Kidney capillary endothelial cell (primary cell): Measurements from ENCODE around the gene PRDM5.
A peak's percentile ranks its signal among the peaks of the same experiment; 100 is the strongest.
"Not testable (repeated sequence)": the region's sequence is repeated elsewhere in the genome, so short reads cannot be mapped to it uniquely, and the experiment has no call there.

Experiments
- DNase-seq: peaks from one replicate; pipeline ENCODE4 v3.0.0-alpha.2; 2018; ENCODE audit warnings: low spot score

Gene PRDM5

DNA sequence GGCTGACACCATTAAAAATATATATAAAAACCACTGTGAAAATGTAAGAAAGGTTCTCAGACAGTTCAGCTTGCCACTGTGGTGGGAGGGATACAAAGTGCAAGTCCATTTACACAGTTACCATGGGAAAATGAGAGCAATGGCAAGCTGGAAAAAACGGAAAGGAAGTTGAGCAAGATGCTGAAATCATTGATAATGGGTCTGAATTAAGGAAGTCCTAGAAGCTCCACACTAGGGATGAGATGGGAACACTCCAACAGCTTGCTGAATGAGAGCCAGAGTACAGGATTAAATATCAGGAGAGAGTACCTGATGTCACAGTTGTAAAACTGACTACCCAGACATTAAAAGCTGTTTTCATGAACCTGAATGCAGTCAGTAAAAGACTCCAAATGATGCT is 218.6 kb downstream of the PRDM5 start:
- DNase-seq, result no peak

DNA sequence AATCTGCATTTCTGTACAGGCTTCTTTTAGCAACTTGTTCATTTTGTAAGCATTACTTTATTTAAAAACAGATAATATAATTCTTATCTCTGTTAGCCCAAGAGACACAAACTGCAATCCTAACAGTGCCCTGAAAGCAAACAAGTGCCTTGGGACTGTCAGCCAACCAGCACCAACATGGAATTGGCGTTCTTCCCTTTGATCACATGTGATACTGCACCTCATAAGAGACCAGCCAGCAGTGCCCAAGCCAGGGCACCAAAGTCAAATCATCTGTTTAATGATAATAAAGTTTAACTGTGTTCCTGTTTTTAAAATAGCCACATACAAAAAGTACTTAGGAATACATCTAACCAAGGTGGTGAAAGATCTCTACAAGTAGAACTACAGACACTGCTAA is 223.2 kb downstream of the PRDM5 start:
- DNase-seq, result no peak

DNA sequence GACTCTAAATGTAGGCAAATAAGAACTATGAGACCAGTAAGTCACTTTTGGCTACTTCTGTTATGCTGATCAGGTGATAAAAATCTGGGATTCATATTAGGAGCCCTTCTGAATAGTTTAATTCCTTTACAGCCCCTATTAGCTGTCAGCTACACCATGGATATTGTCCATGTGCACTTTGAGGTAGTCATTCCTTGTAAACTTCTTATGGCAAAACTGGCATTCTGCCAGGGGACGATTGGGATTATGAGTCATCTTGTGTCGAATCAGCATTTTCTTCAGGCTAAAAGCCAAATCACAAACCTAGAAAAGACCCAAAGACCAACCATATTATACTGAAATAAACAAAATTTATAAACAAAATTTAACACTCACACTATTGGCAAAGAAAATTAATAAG is 227.6 kb downstream of the PRDM5 start:
- peak; percentile 66 for DNase-seq

- no peak for DNase-seq
Measured at GRCh38 chr4:120693816-120694215, 228.7 kb downstream of the PRDM5 start.

- no peak for DNase-seq
Measured at GRCh38 chr4:120692964-120693363, 229.6 kb downstream of the PRDM5 start.

DNA sequence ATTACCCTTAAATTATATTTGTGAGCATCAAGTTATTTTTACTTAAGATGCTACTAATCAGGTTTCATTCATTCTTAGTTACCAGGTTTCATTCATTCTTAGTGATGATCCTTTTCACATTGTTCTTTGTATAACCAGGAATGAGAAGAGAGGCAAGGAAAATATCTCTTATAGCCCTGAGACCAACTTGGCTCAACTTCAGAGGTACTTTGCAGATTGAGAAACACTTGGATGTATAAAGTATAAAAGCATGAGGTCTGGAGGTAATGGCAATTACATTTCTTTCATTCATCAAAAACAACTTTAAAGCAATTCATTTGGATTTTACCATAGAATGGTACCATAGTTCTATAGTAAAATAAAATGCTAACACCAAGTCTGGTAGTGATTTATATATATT is 231.0 kb downstream of the PRDM5 start:
- DNase-seq, result no peak

DNA sequence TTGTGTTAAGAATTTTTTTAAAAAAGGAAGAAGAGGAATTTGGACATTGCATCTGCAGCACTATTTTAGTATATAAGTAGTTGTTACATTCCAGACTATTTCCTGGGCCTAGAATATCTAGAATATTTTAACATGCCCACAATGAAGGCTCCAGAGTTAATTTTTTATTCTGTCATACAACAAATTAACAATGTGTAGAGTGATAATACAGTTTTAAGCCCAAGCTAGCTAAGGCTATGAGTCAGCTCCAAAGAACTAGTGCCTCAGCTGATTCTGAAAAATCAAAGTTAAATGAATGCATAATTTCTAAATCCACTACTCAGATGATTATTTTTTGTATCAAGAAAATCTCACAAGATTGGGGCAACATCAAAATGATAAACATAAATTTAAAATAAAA is 231.4 kb downstream of the PRDM5 start:
- no peak for DNase-seq

DNA sequence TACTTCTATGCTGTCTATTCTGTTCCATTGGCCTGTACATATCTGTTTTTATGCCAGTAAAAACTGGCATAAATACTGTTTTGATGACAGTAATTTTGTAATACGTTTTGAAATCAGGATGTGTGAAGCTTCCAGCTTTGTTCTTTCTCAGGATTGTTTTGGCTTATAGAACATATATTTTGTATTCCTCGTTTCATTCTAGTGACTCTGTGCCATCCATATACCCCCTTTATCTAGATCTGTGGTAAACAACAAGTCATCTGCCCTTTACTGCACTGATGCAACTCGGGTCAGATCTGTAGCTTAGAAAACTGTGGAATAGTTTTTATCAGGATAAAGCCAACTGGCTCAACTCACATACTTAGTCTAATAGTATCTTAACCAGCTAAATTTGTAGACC is 233.7 kb downstream of the PRDM5 start:
- DNase-seq, result no peak

GRCh38 chr4:120685756-120686278 is 236.7 kb downstream of the PRDM5 start:
- DNase-seq, result no peak

DNA sequence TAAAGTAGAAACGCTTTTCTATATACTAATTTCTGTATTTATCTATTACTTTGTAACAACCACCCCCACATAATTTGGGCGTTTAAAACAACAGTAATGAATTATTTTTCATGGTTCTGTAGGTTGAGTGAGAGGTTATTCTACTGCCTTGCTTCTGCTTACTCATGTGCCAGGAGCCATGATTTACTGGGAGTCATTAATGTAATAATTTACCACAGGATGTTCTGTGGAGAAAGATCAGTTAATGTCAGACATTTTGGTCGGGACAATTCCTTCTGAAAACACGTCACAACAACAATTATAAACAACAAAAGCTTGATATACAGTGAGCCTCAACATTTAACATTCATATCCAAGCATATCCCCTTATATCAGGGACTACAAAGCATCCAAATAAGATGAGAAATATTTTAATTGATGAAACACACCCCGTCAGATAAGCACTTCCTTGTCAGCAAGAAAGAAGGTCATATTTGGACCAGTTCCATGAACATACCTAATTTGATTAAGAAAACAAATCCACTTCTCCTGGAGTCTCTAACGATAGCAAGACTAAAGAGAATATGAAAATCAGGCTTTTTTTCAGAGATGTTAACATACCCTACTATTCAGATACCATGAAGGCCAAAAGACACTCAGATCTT is 238.5 kb downstream of the PRDM5 start:
- DNase-seq, result no peak

GRCh38 chr4:120682981-120683380 is 239.5 kb downstream of the PRDM5 start:
- no peak for DNase-seq

- no peak for DNase-seq
Measured at GRCh38 chr4:120680647-120681228, 241.8 kb downstream of the PRDM5 start.

DNA sequence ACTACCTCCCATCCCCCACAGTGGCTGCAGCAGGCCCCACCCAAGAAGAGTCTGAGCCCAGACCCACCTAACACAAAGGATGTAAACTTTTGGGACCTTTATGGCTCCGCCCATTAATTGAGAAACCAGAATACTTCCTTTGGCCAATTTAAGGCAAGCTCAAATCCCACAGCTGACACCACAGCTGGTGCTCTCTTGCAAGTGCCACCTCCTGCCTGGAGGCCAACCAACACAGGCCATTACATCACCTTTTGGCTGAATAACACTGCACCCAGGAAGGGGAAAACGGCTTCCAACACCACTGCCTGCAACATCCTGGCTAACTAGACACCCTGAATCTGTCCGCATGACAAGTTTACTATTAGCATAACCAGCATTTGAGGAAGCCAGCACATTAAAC is 248.8 kb downstream of the PRDM5 start:
- DNase-seq, result no peak

DNA sequence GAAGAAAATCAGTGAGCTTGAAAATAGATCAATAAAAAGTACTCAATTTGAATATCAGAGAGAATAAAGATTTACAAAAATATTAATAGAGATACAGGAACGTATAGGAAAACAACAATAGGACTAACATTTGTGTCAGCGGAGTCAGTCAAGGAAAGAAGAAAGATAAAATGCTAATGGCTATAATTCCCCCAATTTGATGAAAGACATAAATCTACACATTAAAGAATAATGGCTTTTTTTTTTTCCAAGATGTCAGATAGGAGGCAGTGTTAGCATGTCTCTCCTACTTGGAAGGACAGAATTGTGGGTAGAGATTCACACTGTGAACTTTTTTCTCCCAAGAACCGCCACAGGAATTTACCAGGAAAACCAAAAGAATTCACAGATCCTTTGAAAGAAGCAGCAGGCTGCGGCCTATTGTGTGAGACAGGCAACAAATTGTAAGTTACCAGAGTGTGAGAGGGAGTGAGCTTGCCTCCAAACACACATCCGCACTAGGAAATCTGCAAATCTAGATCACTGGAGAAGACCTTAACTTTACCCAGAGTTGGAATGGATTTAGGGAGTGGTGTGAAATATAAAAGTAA is 249.9 kb downstream of the PRDM5 start:
- DNase-seq, result no peak

DNA sequence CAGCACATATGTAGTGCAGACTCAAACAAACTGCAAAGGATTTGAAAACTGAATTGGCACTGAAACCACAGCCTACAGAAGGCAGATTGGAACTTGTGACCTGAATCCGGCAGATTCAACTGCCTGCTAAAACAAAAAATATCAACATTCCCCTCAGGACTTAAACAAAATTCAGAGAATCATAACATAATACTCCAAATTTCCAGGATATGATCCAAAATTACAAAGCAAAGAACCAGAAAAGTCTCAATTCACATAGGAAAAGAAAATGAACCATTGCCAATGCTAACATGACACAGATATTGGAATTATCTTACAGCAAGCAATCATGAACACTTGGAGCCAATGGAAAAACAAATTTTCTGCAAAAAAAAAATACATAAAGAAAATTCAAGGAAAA is 250.4 kb downstream of the PRDM5 start:
- no peak for DNase-seq

DNA sequence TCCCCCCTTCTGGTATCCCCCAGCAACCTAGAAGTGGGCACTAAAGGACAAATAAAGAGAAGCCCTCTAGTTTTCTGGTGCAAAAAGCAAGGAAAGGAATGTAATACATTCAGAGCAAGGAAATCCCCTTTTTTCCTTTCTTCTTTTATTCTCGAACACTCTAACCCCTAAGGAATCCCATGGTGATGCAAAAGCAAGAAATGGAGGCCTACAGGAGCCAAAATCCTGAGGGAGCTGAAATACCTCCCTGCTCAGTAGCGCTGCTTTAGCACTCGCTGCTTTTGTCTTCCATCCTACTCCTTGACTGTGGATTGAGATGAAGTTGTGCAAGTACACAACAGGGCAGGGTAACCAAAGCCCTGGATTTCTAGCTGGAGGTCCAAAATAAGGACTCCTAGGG is 251.0 kb downstream of the PRDM5 start:
- DNase-seq, result no peak

GRCh38 chr4:120667102-120667501 is 255.4 kb downstream of the PRDM5 start:
- DNase-seq, result no peak

GRCh38 chr4:120664851-120665250 is 257.7 kb downstream of the PRDM5 start:
- no peak for DNase-seq

DNA sequence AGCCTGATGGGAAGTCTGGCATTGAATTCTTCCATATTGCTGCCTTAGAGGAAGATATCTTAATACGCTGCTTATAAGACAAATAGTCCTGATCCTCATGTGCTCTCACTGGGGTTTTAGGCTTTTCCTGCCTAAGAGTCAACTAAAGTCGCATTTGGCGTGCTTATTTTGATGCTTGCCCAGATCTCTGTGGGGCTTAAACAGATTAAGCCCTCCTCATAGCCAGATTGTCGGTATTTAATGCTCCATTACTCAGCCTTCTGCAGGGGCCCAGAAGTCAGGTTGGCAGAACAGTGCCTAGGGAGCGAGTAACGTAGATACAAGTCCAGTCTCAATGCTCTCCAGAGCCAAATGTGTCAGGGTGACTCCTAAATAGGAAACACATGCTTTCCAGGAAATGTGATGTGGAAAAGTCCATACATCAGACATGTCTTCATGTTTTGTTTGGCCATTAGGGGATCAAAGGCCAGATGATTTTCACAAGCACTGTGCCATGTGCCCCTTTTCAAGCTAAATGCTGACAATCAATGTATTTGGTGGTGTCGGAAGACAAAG is 262.8 kb downstream of the PRDM5 start:
- peak; percentile 10 for DNase-seq

GRCh38 chr4:120658772-120659171 is 263.8 kb downstream of the PRDM5 start:
- DNase-seq, result no peak

DNA sequence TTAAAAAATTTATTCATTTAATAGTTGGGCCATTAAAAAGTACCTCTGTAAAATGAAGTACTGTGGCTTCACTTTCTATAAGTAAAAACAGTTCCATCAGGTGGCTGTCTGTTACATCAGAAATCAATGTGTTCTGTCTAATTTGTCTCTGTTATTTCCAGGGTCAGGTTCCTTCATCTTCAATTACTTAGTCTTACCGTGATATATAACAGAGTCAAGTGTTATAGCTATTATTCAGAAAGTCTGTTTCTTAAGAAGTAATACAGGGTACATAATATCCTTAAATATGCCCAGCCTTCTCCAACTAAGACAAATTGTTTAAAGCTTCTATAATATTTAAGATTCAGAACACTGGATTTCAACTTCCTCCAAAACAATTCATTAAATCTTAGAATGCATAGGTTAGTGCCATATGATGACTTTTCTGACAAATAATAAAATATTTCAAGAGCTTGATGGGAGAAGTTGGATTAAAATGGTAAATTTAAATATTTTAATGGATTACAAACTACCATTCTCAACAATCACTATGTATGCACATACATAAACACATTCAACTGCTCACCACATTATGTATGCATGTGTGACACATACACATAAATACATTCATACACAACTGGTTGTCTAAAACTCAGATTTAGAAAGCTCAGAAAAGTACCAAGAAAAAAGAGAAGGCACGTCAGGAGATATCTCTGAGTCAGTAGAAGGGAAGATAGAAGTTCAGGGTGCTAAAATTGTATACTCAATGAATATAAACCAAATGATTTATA is 268.5 kb downstream of the PRDM5 start:
- DNase-seq, result no peak

- not testable (repeated sequence) for DNase-seq
Measured at GRCh38 chr4:120648336-120648735, 274.2 kb downstream of the PRDM5 start.
